Duodenal mucosa (tissue), 2 donors: ENCODE data around the gene IGIP.

Experiments used
- H3K27ac ChIP-seq: one replicate; pipeline ENCODE4 v1.7.0; 2013; ENCODE audit warnings: low read depth, low read length
- H3K27me3 ChIP-seq, 2 donors: one replicate each; pipeline ENCODE4 v1.7.0; 2013; ENCODE audit warnings: low read length in 2 of 2, control low read depth in 1 of 2; ENCODE audit not compliant: insufficient read depth in 2 of 2, control insufficient read depth in 1 of 2
- H3K36me3 ChIP-seq, 2 donors: one replicate each; pipeline ENCODE4 v1.7.0; 2013; ENCODE audit warnings: low read length in 2 of 2, control low read depth in 1 of 2; ENCODE audit not compliant: insufficient read depth in 2 of 2, control insufficient read depth in 1 of 2
- H3K4me1 ChIP-seq, 2 donors: one replicate each; pipeline ENCODE4 v1.7.0; 2013; ENCODE audit warnings: low read length in 2 of 2, control low read depth in 1 of 2; ENCODE audit not compliant: insufficient read depth in 2 of 2, control insufficient read depth in 1 of 2
- H3K4me3 ChIP-seq, 2 donors: one replicate each; pipeline ENCODE4 v1.7.0; 2013; ENCODE audit warnings: low read length in 2 of 2, low read depth in 1 of 2
- H3K9ac ChIP-seq, 2 donors: one replicate each; pipeline ENCODE4 v1.7.0; 2013; ENCODE audit warnings: low read length in 2 of 2, low read depth in 1 of 2
- H3K9me3 ChIP-seq, 2 donors: one replicate each; pipeline ENCODE4 v1.7.0; 2013; ENCODE audit warnings: low read length in 2 of 2, control low read depth in 1 of 2; ENCODE audit not compliant: control insufficient read depth in 1 of 2

The IGIP gene

GRCh38 chr5:140125637-140126036 is at the start of gene IGIP:
IGIP (plus strand) TSS chr5:140125937; CDS start chr5:140128477, 2,540 bp downstream.
- Histone ChIP-seq H3K4me3 (no peak within 1 kb of the TSS), H3K27me3 (no peaks in the 10 kb centered on the region), H3K9me3 (no peaks in the 10 kb centered on the region), H3K27ac (no peak within 1 kb of the TSS), H3K4me1 (peaks cover 6 to 18% of the 10 kb centered on the region in 2 donors), H3K36me3 (no peaks in the 10 kb centered on the region), H3K9ac (no peak within 1 kb of the TSS)

- Histone ChIP-seq H3K27ac (no peak overlapping the region), H3K4me3 (no peak overlapping the region), H3K27me3 (no peaks in the 10 kb centered on the region), H3K4me1 (no peaks in the 10 kb centered on the region), H3K9ac (no peak overlapping the region), H3K9me3 (no peaks in the 10 kb centered on the region), H3K36me3 (no peaks in the 10 kb centered on the region)
Measured at GRCh38 chr5:140076142-140076541, 49.6 kb upstream of the IGIP start.

GRCh38 chr5:140076788-140077187 is 48.9 kb upstream of the IGIP start:
- Histone ChIP-seq H3K9ac (no peak overlapping the region), H3K9me3 (no peaks in the 10 kb centered on the region), H3K4me3 (no peak overlapping the region), H3K4me1 (no peaks in the 10 kb centered on the region), H3K27me3 (no peaks in the 10 kb centered on the region), H3K36me3 (no peaks in the 10 kb centered on the region), H3K27ac (no peak overlapping the region)

GRCh38 chr5:140083120-140083519 is 42.6 kb upstream of the IGIP start:
- Histone ChIP-seq H3K4me3 (no peak overlapping the region), H3K9ac (no peak overlapping the region), H3K4me1 (no peaks in the 10 kb centered on the region), H3K27me3 (no peaks in the 10 kb centered on the region), H3K36me3 (no peaks in the 10 kb centered on the region), H3K9me3 (no peaks in the 10 kb centered on the region), H3K27ac (no peak overlapping the region)

- H3K4me3 ChIP-seq = no peak overlapping the region
- H3K27ac ChIP-seq = no peak overlapping the region
- H3K9me3 ChIP-seq = no peaks in the 10 kb centered on the region
- H3K27me3 ChIP-seq = no peaks in the 10 kb centered on the region
- no peak overlapping the region for H3K9ac ChIP-seq
- no peaks in the 10 kb centered on the region for H3K36me3 ChIP-seq
- H3K4me1 ChIP-seq = no peaks in the 10 kb centered on the region
Measured at GRCh38 chr5:140083650-140084049, 42.1 kb upstream of the IGIP start.

GRCh38 chr5:140084541-140084940 is 41.2 kb upstream of the IGIP start:
- Histone ChIP-seq H3K27ac (no peak overlapping the region), H3K9me3 (no peaks in the 10 kb centered on the region), H3K4me3 (no peak overlapping the region), H3K27me3 (no peaks in the 10 kb centered on the region), H3K36me3 (no peaks in the 10 kb centered on the region), H3K9ac (no peak overlapping the region), H3K4me1 (no peaks in the 10 kb centered on the region)

- H3K4me1 ChIP-seq = no peaks in the 10 kb centered on the region
- H3K27ac ChIP-seq = no peak overlapping the region
- no peaks in the 10 kb centered on the region for H3K27me3 ChIP-seq
- H3K9me3 ChIP-seq = peaks cover 5 to 10% of the 10 kb centered on the region in 2 donors
- peaks cover 0 to 2% of the 10 kb centered on the region in 2 donors for H3K36me3 ChIP-seq
- no peak overlapping the region for H3K9ac ChIP-seq
- no peak overlapping the region for H3K4me3 ChIP-seq
Measured at GRCh38 chr5:140090251-140090650, 35.5 kb upstream of the IGIP start.

GRCh38 chr5:140093179-140093578 is 32.6 kb upstream of the IGIP start:
- Histone ChIP-seq H3K4me1 (no peaks in the 10 kb centered on the region), H3K27ac (no peak overlapping the region)

GRCh38 chr5:140093866-140094265 is 31.9 kb upstream of the IGIP start:
- no peak overlapping the region for H3K9ac ChIP-seq
- H3K27ac ChIP-seq = no peak overlapping the region

More at GRCh38 chr5:140093179-140093578, 32.6 kb upstream of the IGIP start:
- Histone ChIP-seq H3K9me3 (peaks cover 5 to 10% of the 10 kb centered on the region in 2 donors), H3K4me3 (no peak overlapping the region), H3K36me3 (peaks cover 0 to 2% of the 10 kb centered on the region in 2 donors), H3K9ac (no peak overlapping the region), H3K27me3 (no peaks in the 10 kb centered on the region)

GRCh38 chr5:140094889-140095288 is 30.8 kb upstream of the IGIP start:
- H3K4me3 ChIP-seq = no peak overlapping the region
- no peaks in the 10 kb centered on the region for H3K4me1 ChIP-seq
- peaks cover 0 to 2% of the 10 kb centered on the region in 2 donors for H3K36me3 ChIP-seq
- H3K9ac ChIP-seq = no peak overlapping the region
- H3K27ac ChIP-seq = no peak overlapping the region
- no peaks in the 10 kb centered on the region for H3K27me3 ChIP-seq
- H3K9me3 ChIP-seq = peaks cover 5 to 8% of the 10 kb centered on the region in 2 donors

More at GRCh38 chr5:140093866-140094265, 31.9 kb upstream of the IGIP start:
- H3K27me3 ChIP-seq = no peaks in the 10 kb centered on the region
- peaks cover 5 to 10% of the 10 kb centered on the region in 2 donors for H3K9me3 ChIP-seq
- H3K36me3 ChIP-seq = peaks cover 0 to 2% of the 10 kb centered on the region in 2 donors
- no peaks in the 10 kb centered on the region for H3K4me1 ChIP-seq
- H3K4me3 ChIP-seq = no peak overlapping the region

- Histone ChIP-seq H3K9ac (no peak overlapping the region), H3K9me3 (no peaks in the 10 kb centered on the region), H3K27ac (no peak overlapping the region), H3K4me3 (no peak overlapping the region), H3K4me1 (peaks cover 2% of the 10 kb centered on the region in 2 donors), H3K36me3 (no peaks in the 10 kb centered on the region), H3K27me3 (no peaks in the 10 kb centered on the region)
Measured at GRCh38 chr5:140101179-140101578, 24.6 kb upstream of the IGIP start.
